CD4-positive, alpha-beta memory T cell (primary cell): Measurements from ENCODE around the gene STRADA. TPM values are rescaled to one million over a fixed set of nuclear protein-coding genes. Genes with fewer than 3 reads are reported as not detected.

ENCODE experiments used
- CTCF ChIA-PET: fragments of 350-600 bp; sonication (Branson Sonifier 250); formaldehyde crosslinking; loops from one replicate; lab custom pipeline; 2021; ENCODE audit warnings: inconsistent platforms; ENCODE audit not compliant: partially characterized antibody; lab: Charles Lee
- POLR2A ChIA-PET: fragments of 350-600 bp; sonication (Branson Sonifier 250); formaldehyde crosslinking; loops from one replicate; lab custom pipeline; 2021; ENCODE audit not compliant: partially characterized antibody; lab: Charles Lee
- DNase-seq, 5 donors: peaks; one replicate each; pipeline versions ENCODE4 v3.0.0 to v3.0.0-alpha.2; 2020 to 2022; ENCODE audit warnings: mixed read lengths in 1 of 5
- H3K27ac ChIP-seq: one replicate; pipeline ENCODE4 v1.7.0; 2013; ENCODE audit warnings: low read depth, low read length
- H3K27me3 ChIP-seq: 2 replicates; pipeline ENCODE4 v1.7.0; 2013; ENCODE audit warnings: mild to moderate bottlenecking, low read length, moderate library complexity; ENCODE audit not compliant: insufficient read depth
- H3K36me3 ChIP-seq: 2 replicates; pipeline ENCODE4 v1.7.0; 2013; ENCODE audit warnings: mild to moderate bottlenecking, low read length, moderate library complexity; ENCODE audit not compliant: insufficient read depth
- H3K4me1 ChIP-seq: 2 replicates; pipeline ENCODE4 v1.7.0; 2013; ENCODE audit warnings: mild to moderate bottlenecking, low read length, moderate library complexity; ENCODE audit not compliant: insufficient read depth
- H3K4me3 ChIP-seq, 2 donors: one replicate each; pipeline ENCODE4 v1.7.0; 2013; ENCODE audit warnings: low read length in 2 of 2, mild to moderate bottlenecking in 1 of 2
- H3K9me3 ChIP-seq, 2 donors: one replicate each; pipeline ENCODE4 v1.7.0; 2013; ENCODE audit warnings: low read length in 2 of 2, control low read depth in 1 of 2; ENCODE audit not compliant: control insufficient read depth in 1 of 2
- H3K27ac Mint-ChIP-seq, 7 donors: one replicate each; pipeline ENCODE4 v1.8.0; 2020 to 2021; ENCODE audit warnings: mixed read lengths in 7 of 7, mild to moderate bottlenecking in 6 of 7, inconsistent platforms in 3 of 7, moderate library complexity in 3 of 7
- H3K27me3 Mint-ChIP-seq, 2 donors: one replicate each; pipeline ENCODE4 v1.8.0; 2020 to 2021; ENCODE audit warnings: mixed read lengths in 2 of 2
- H3K36me3 Mint-ChIP-seq, 2 donors: one replicate each; pipeline ENCODE4 v1.8.0; 2020 to 2021; ENCODE audit warnings: mixed read lengths in 2 of 2, inconsistent platforms in 1 of 2, mild to moderate bottlenecking in 1 of 2
- H3K4me1 Mint-ChIP-seq, 4 donors: one replicate each; pipeline ENCODE4 v1.8.0; 2020 to 2021; ENCODE audit warnings: mixed read lengths in 4 of 4, mild to moderate bottlenecking in 1 of 4
- H3K4me3 Mint-ChIP-seq, 8 donors: one replicate each; pipeline ENCODE4 v1.8.0; 2020 to 2021; ENCODE audit warnings: mixed read lengths in 8 of 8, mild to moderate bottlenecking in 7 of 8, moderate library complexity in 6 of 8, inconsistent platforms in 3 of 8
- H3K9me3 Mint-ChIP-seq, 8 donors: one replicate each; pipeline ENCODE4 v1.8.0; 2020 to 2021; ENCODE audit warnings: mixed read lengths in 8 of 8, mild to moderate bottlenecking in 5 of 8, inconsistent platforms in 3 of 8, moderate library complexity in 1 of 8
- intact Hi-C: fragments of 100-400 bp; cut with micrococcal nuclease; formaldehyde crosslinking; loops from one replicate; pipeline ENCODE4 v1.15.1; 2023
- polyA plus RNA-seq, 2 donors: library from polyadenylated mRNA; unstranded; fragments of 300-500 nt; fragmentation: Illumina TruSeq; gene quantifications; one replicate each; pipeline ENCODE4 v1.2.3, GENCODE V29; 2021
- total RNA-seq, 2 experiments: library from RNA; stranded (reverse); gene quantifications; one replicate each; pipeline ENCODE4 v1.2.3, GENCODE V29; 2021

STRADA gene
- total and polyA plus RNA-seq, 4 experiments from 2014 or later, result 20.0 to 58.3 (median 38.5) TPM

DNA sequence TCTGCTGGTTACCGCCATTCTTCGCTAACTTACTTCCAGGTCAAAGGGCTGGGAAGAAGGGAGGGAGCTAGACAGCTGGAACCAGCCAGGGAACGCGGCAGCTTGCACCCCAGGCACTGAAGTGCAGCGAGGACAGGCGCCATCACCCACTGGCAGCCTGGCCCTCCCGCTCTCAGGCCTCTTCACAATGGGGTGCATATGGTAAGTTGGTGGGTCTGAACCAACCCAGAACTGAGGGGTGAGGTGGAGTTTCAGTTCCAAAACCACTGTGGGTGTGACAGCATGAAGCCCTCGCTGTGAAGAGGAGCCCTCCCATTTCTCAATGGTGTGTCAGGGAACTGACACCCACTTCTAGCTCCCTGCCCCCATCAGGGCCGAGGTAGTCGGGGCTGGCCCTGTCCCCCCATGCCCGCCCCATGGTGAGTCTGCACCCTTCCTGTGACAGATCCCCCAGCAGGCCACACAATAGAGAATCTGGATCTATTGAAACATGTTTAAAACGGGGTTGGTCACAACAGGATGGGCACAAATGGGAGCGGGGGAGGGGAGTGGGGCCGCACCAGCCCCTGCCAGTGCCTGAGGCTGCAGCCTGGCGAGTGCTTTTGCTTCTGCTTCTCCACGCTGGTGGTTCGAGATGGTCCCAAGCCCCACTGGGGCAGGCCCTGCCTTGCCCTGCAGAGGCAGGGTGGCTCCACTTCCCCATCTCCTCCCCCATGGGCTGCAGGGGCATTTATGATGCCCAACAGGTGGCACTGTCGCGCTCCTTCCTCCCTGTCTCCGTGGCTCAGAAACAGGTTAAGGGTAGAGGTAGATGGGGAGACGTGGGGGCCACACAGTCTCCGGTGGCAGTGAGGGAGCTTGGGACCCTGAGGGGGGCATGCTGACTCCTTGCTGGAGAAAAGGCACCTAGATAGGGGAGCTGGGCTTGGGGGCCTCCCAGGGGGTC, 44.0 kb downstream of the STRADA start:
- Mint-ChIP-seq H3K9me3 (peaks cover 0 to 6% (median 0%) of the 10 kb centered on the region in 8 donors), H3K36me3 (peaks cover 33 to 67% of the 10 kb centered on the region in 2 donors), H3K27ac (peak overlapping the region; percentile 96 to 99 (median 98)), H3K4me1 (peaks cover 21 to 73% (median 47%) of the 10 kb centered on the region in 4 donors), H3K4me3 (peak overlapping the region; percentile 94 to 99 (median 98)), H3K27me3 (no peaks in the 10 kb centered on the region)
- peak; percentile 85 to 87 (median 86) for DNase-seq
- Histone ChIP-seq H3K9me3 (no peaks in the 10 kb centered on the region), H3K27ac (peak overlapping the region; percentile 69), H3K4me3 (peak overlapping the region; percentile 90 to 98), H3K4me1 (peaks cover 62% of the 10 kb centered on the region), H3K27me3 (no peaks in the 10 kb centered on the region), H3K36me3 (peaks cover 26% of the 10 kb centered on the region)
- ChIA-PET CTCF (interaction anchor here (0.6 to 8.3 kb wide), 18 partner anchors 10 to 272 kb away, joined by 3 to 315 read pairs (median 4); partner anchors contain the start of genes CCDC47, DDX42 and MAP3K3), POLR2A (interaction anchor here (0.8 to 23.0 kb wide), 38 partner anchors 11 to 806 kb away, joined by 3 to 1362 read pairs (median 6); partner anchors contain the start of genes CCDC47, CYB561, DDX42 and FTSJ3)
- intact Hi-C loops, result loop anchor here (1.0 to 10.0 kb wide), 7 partner anchors 13 to 273 kb away; partner anchors contain the start of genes CCDC47, MAP3K3, SMARCD2 and STRADA

DNA sequence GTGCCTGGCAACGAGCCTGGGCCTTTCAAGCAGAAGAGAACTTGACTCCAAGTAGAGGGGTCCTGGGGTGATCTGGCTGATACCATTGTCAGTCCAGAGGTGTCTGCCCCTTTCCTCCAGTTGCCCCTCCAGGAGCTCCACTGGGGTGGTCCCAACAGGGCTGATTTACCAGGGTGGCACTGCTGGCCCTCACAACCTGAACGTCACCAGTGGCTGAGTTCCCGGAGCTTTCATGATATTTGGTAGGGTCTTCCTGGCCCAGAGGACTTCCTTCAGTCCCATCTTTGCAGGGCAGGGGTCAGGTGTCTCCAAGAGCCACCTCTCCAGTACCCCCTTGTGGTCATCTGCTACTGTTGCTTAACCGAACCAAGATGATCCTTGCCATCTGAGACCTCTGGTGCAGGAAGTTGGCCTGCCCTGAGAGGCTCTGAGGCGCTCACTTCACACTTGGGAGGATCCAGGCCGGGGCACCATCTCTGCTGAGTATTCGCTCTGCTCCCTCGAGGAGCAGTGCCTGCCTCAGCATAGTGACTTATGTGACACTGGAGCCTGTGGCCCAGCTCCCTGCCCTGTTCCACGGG, 45.1 kb downstream of the STRADA start:
- Histone ChIP-seq H3K36me3 (peaks cover 32% of the 10 kb centered on the region), H3K9me3 (no peaks in the 10 kb centered on the region), H3K27ac (peak overlapping the region; percentile 69), H3K4me3 (peak overlapping the region; percentile 90 to 98), H3K27me3 (no peaks in the 10 kb centered on the region), H3K4me1 (peaks cover 53% of the 10 kb centered on the region)
- H3K27me3 Mint-ChIP-seq, result no peaks in the 10 kb centered on the region
- peak overlapping the region; percentile 96 to 99 (median 98) for H3K27ac Mint-ChIP-seq
- ChIA-PET CTCF (interaction anchor here (0.9 to 8.3 kb wide), 7 partner anchors 9 to 137 kb away, joined by 3 to 315 read pairs (median 7); partner anchors contain the start of genes CCDC47, DDX42 and MAP3K3), POLR2A (interaction anchor here (0.9 to 23.0 kb wide), 36 partner anchors 10 to 810 kb away, joined by 3 to 1362 read pairs (median 5); partner anchors contain the start of genes CCDC47, CEP95, CYB561 and DCAF7)
- H3K4me1 Mint-ChIP-seq, result peaks cover 20 to 64% (median 45%) of the 10 kb centered on the region in 4 donors
- peak overlapping the region; percentile 94 to 99 (median 98) for H3K4me3 Mint-ChIP-seq
- peaks cover 0 to 6% (median 0%) of the 10 kb centered on the region in 8 donors for H3K9me3 Mint-ChIP-seq
- intact Hi-C loops, result loop anchor here (5.0 to 10.0 kb wide), 2 partner anchors 74 to 272 kb away; partner anchors contain the start of gene MAP3K3
- peaks cover 31 to 68% of the 10 kb centered on the region in 2 donors for H3K36me3 Mint-ChIP-seq
- peak; percentile 40 to 62 (median 45) for DNase-seq

- DNase-seq, result no peak
- Mint-ChIP-seq H3K27ac (peak overlapping the region; percentile 82 to 99 (median 97)), H3K27me3 (no peaks in the 10 kb centered on the region), H3K9me3 (peaks cover 0 to 6% (median 0%) of the 10 kb centered on the region in 8 donors), H3K4me1 (peaks cover 20 to 59% (median 42%) of the 10 kb centered on the region in 4 donors), H3K4me3 (peak overlapping the region; percentile 94 to 99 (median 98)), H3K36me3 (peaks cover 35 to 71% of the 10 kb centered on the region in 2 donors)
- Histone ChIP-seq H3K9me3 (no peaks in the 10 kb centered on the region), H3K36me3 (peaks cover 36% of the 10 kb centered on the region), H3K27ac (peak overlapping the region; percentile 69), H3K4me1 (peaks cover 47% of the 10 kb centered on the region), H3K27me3 (no peaks in the 10 kb centered on the region), H3K4me3 (no peak overlapping the region)
- intact Hi-C loops, result loop anchor here (5.0 to 10.0 kb wide), 2 partner anchors 74 to 271 kb away; partner anchors contain the start of gene MAP3K3
- ChIA-PET CTCF (interaction anchor here (1.0 to 8.3 kb wide), 2 partner anchors 9 to 14 kb away, joined by 3 to 315 read pairs; no protein-coding TSS in a partner anchor), POLR2A (interaction anchor here (0.7 to 23.0 kb wide), 46 partner anchors 9 to 811 kb away, joined by 3 to 1362 read pairs (median 5); partner anchors contain the start of genes CCDC47, CEP95, CYB561 and DCAF7)
Observed at GRCh38 chr17:63695889-63696288, 45.7 kb downstream of the STRADA start.

GRCh38 chr17:63694950-63695773, 46.4 kb downstream of the STRADA start:
- no peaks in the 10 kb centered on the region for H3K9me3 ChIP-seq
- Mint-ChIP-seq H3K27ac (peak overlapping the region; percentile 64 to 98 (median 85)), H3K9me3 (peaks cover 0 to 6% (median 0%) of the 10 kb centered on the region in 8 donors), H3K4me3 (peak overlapping the region; percentile 31 to 94 (median 67)), H3K36me3 (peaks cover 38 to 78% of the 10 kb centered on the region in 2 donors), H3K27me3 (no peaks in the 10 kb centered on the region), H3K4me1 (peaks cover 20 to 57% (median 42%) of the 10 kb centered on the region in 4 donors)
- peaks cover 43% of the 10 kb centered on the region for H3K36me3 ChIP-seq
- peak in 3 of 5 donors; percentile 19 to 39 (median 25) for DNase-seq
- ChIA-PET POLR2A (interaction anchor here (0.7 to 23.0 kb wide), 59 partner anchors 8 to 812 kb away, joined by 3 to 1362 read pairs (median 5); partner anchors contain the start of genes ACE, CCDC47, CEP95 and CYB561), CTCF (interaction anchor here (0.7 to 8.3 kb wide), 7 partner anchors 8 to 269 kb away, joined by 3 to 315 read pairs (median 4); no protein-coding TSS in a partner anchor)
- intact Hi-C loops, result loop anchor here (5.0 to 10.0 kb wide), 2 partner anchors 73 to 270 kb away; partner anchors contain the start of gene MAP3K3
- H3K4me3 ChIP-seq, result no peak overlapping the region
- peaks cover 45% of the 10 kb centered on the region for H3K4me1 ChIP-seq
- H3K27me3 ChIP-seq, result no peaks in the 10 kb centered on the region
- H3K27ac ChIP-seq, result peak overlapping the region; percentile 29

GRCh38 chr17:63694229-63694949, 47.2 kb downstream of the STRADA start:
- no peak overlapping the region for H3K4me3 ChIP-seq
- no peaks in the 10 kb centered on the region for H3K27me3 ChIP-seq
- peak in 3 of 5 donors; percentile 26 to 38 (median 32) for DNase-seq
- H3K27ac ChIP-seq, result peak overlapping the region; percentile 29
- peaks cover 38 to 86% of the 10 kb centered on the region in 2 donors for H3K36me3 Mint-ChIP-seq
- peaks cover 0 to 6% (median 0%) of the 10 kb centered on the region in 8 donors for H3K9me3 Mint-ChIP-seq
- H3K4me1 Mint-ChIP-seq, result peaks cover 20 to 57% (median 42%) of the 10 kb centered on the region in 4 donors
- H3K27me3 Mint-ChIP-seq, result no peaks in the 10 kb centered on the region
- no peaks in the 10 kb centered on the region for H3K9me3 ChIP-seq
- H3K27ac Mint-ChIP-seq, result peak overlapping the region; percentile 64 to 98 (median 85)
- POLR2A ChIA-PET, result interaction anchor here (0.9 to 23.0 kb wide), 42 partner anchors 8 to 271 kb away, joined by 3 to 1362 read pairs (median 5); partner anchors contain the start of genes ACE, CCDC47, CYB561 and DDX42
- CTCF ChIA-PET, result interaction anchor here (0.7 to 8.3 kb wide), 6 partner anchors 16 to 268 kb away, joined by 3 to 315 read pairs (median 4); no protein-coding TSS in a partner anchor
- peaks cover 45% of the 10 kb centered on the region for H3K4me1 ChIP-seq
- H3K4me3 Mint-ChIP-seq, result peak overlapping the region in 7 of 8 donors; percentile 31 to 94 (median 69)
- H3K36me3 ChIP-seq, result peaks cover 51% of the 10 kb centered on the region
- intact Hi-C loops, result loop anchor here (10.0 kb wide), 1 partner anchor 270 kb away; no protein-coding TSS in a partner anchor
